Thymus (tissue), 11 donors: Measurements from ENCODE around the gene SELP. TPM values are rescaled to one million over a fixed set of nuclear protein-coding genes. Genes with fewer than 3 reads are reported as not detected.

ENCODE experiments used
- DNase-seq, 9 donors: peaks; one replicate each; pipeline ENCODE4 v3.0.0-alpha.2; 2013; ENCODE audit warnings: low spot score in 9 of 9, low read depth in 6 of 9, missing footprints in 1 of 9
- H3K27ac ChIP-seq, 2 donors: one replicate each; pipeline ENCODE4 v1.5.1; 2013; ENCODE audit warnings: control low read depth in 1 of 2, low read depth in 1 of 2, low read length in 1 of 2, mild to moderate bottlenecking in 1 of 2, moderate library complexity in 1 of 2
- H3K27me3 ChIP-seq, 2 donors: one replicate each; pipeline ENCODE4 v1.5.1; 2013; ENCODE audit warnings: low read length in 1 of 2; ENCODE audit not compliant: control insufficient read depth in 2 of 2, insufficient read depth in 1 of 2
- H3K36me3 ChIP-seq, 2 donors: one replicate each; pipeline ENCODE4 v1.5.1; 2013; ENCODE audit warnings: low read length in 1 of 2, mild to moderate bottlenecking in 1 of 2, moderate library complexity in 1 of 2; ENCODE audit not compliant: control insufficient read depth in 2 of 2, insufficient read depth in 2 of 2
- H3K4me1 ChIP-seq, 2 donors: one replicate each; pipeline ENCODE4 v1.5.1; 2013; ENCODE audit warnings: low read length in 2 of 2; ENCODE audit not compliant: control insufficient read depth in 2 of 2, insufficient read depth in 2 of 2
- H3K4me3 ChIP-seq, 2 donors: one replicate each; pipeline ENCODE4 v1.5.1; 2013; ENCODE audit warnings: low read length in 2 of 2, control low read depth in 1 of 2, mild to moderate bottlenecking in 1 of 2
- H3K9me3 ChIP-seq, 2 donors: one replicate each; pipeline ENCODE4 v1.5.1; 2013; ENCODE audit warnings: low read length in 1 of 2, mild to moderate bottlenecking in 1 of 2; ENCODE audit not compliant: control insufficient read depth in 2 of 2, insufficient read depth in 1 of 2
- WGBS: extraction: QIAGEN DNeasy Blood & Tissue Kit; methylation state at CpG from one replicate; pipeline ENCODE4 v1.1.7; 2013; 5-methylcytosine and 5-hydroxymethylcytosine counted together
- polyA plus RNA-seq: library from polyadenylated mRNA; stranded (reverse); fragments of 200-250 nt; gene quantifications from one replicate; pipeline ENCODE4 v1.2.3, GENCODE V29; 2013
- total RNA-seq: library from RNA; stranded (reverse); fragments of 120-200 nt; gene quantifications from one replicate; pipeline ENCODE4 v1.2.4, GENCODE V29; 2013
- donor health status: healthy.

Gene SELP
- total and polyA plus RNA-seq, 2 donors = 1.0 to 3.7 TPM

GRCh38 chr1:169572187-169572586, 57.7 kb downstream of the SELP start:
- WGBS = 95% methylated on average over 1 of the region's 1 CpG
- no peaks in the 10 kb centered on the region for H3K27me3 ChIP-seq
- no peaks in the 10 kb centered on the region for H3K9me3 ChIP-seq
- H3K4me3 ChIP-seq = no peak overlapping the region
- no peak overlapping the region for H3K27ac ChIP-seq
- no peaks in the 10 kb centered on the region for H3K36me3 ChIP-seq
- DNase-seq = no peak
- H3K4me1 ChIP-seq = no peaks in the 10 kb centered on the region

GRCh38 chr1:169571450-169571849, 58.5 kb downstream of the SELP start:
- no peaks in the 10 kb centered on the region for H3K36me3 ChIP-seq
- DNase-seq = no peak
- 97% methylated on average over 3 of the region's 3 CpGs for WGBS
- no peak overlapping the region for H3K27ac ChIP-seq
- no peak overlapping the region for H3K4me3 ChIP-seq
- no peaks in the 10 kb centered on the region for H3K27me3 ChIP-seq
- no peaks in the 10 kb centered on the region for H3K4me1 ChIP-seq
- H3K9me3 ChIP-seq = no peaks in the 10 kb centered on the region

GRCh38 chr1:169570172-169570574, 59.8 kb downstream of the SELP start:
- no peak for DNase-seq
- WGBS = 90% methylated on average over 1 of the region's 1 CpG
- H3K4me3 ChIP-seq = no peak overlapping the region
- H3K36me3 ChIP-seq = no peaks in the 10 kb centered on the region
- H3K9me3 ChIP-seq = no peaks in the 10 kb centered on the region
- no peaks in the 10 kb centered on the region for H3K4me1 ChIP-seq
- H3K27me3 ChIP-seq = no peaks in the 10 kb centered on the region
- no peak overlapping the region for H3K27ac ChIP-seq

- WGBS = 86% methylated on average over 1 of the region's 1 CpG
- no peaks in the 10 kb centered on the region for H3K9me3 ChIP-seq
- H3K4me1 ChIP-seq = no peaks in the 10 kb centered on the region
- no peaks in the 10 kb centered on the region for H3K27me3 ChIP-seq
- H3K4me3 ChIP-seq = no peak overlapping the region
- H3K27ac ChIP-seq = no peak overlapping the region
- DNase-seq = no peak
- H3K36me3 ChIP-seq = no peaks in the 10 kb centered on the region
Measured at GRCh38 chr1:169568497-169568896, 61.4 kb downstream of the SELP start.

GRCh38 chr1:169565335-169566271, 64.3 kb downstream of the SELP start:
- Histone ChIP-seq H3K4me1 (no peaks in the 10 kb centered on the region), H3K4me3 (no peak overlapping the region), H3K36me3 (no peaks in the 10 kb centered on the region), H3K27ac (no peak overlapping the region), H3K27me3 (no peaks in the 10 kb centered on the region), H3K9me3 (no peaks in the 10 kb centered on the region)
- WGBS = 93% methylated on average over 3 of the region's 3 CpGs
- no peak for DNase-seq

GRCh38 chr1:169563650-169564049, 66.3 kb downstream of the SELP start:
- no peaks in the 10 kb centered on the region for H3K36me3 ChIP-seq
- H3K27ac ChIP-seq = no peak overlapping the region
- H3K4me3 ChIP-seq = no peak overlapping the region
- no peaks in the 10 kb centered on the region for H3K9me3 ChIP-seq
- no peaks in the 10 kb centered on the region for H3K4me1 ChIP-seq
- no peak for DNase-seq
- no peaks in the 10 kb centered on the region for H3K27me3 ChIP-seq

- 94% methylated on average over 1 of the region's 1 CpG for WGBS
- Histone ChIP-seq H3K36me3 (no peaks in the 10 kb centered on the region), H3K27ac (no peak overlapping the region), H3K4me3 (no peak overlapping the region), H3K27me3 (no peaks in the 10 kb centered on the region), H3K9me3 (no peaks in the 10 kb centered on the region), H3K4me1 (no peaks in the 10 kb centered on the region)
- no peak for DNase-seq
Measured at GRCh38 chr1:169563019-169563615, 66.8 kb downstream of the SELP start.

GRCh38 chr1:169561692-169562091, 68.2 kb downstream of the SELP start:
- Histone ChIP-seq H3K4me1 (no peaks in the 10 kb centered on the region), H3K9me3 (no peaks in the 10 kb centered on the region), H3K27ac (no peak overlapping the region), H3K36me3 (no peaks in the 10 kb centered on the region), H3K27me3 (no peaks in the 10 kb centered on the region), H3K4me3 (no peak overlapping the region)
- WGBS = 98% methylated on average over 1 of the region's 1 CpG
- DNase-seq = no peak

- Histone ChIP-seq H3K27ac (no peak overlapping the region), H3K4me3 (no peak overlapping the region), H3K36me3 (no peaks in the 10 kb centered on the region), H3K27me3 (no peaks in the 10 kb centered on the region), H3K4me1 (no peaks in the 10 kb centered on the region), H3K9me3 (no peaks in the 10 kb centered on the region)
- 96% methylated on average over 5 of the region's 5 CpGs for WGBS
- no peak for DNase-seq
Measured at GRCh38 chr1:169557131-169557530, 72.8 kb downstream of the SELP start.
